Loucy (cell line): ENCODE results near the gene VDAC2.

Experiments
- H2AFZ ChIP-seq: fragments of 200-600 bp; sonication (generic); 2 replicates; pipeline ENCODE4 v1.6.0; 2016; ENCODE audit warnings: antibody characterized with exemption, mild to moderate bottlenecking, low read length, moderate library complexity
- H3F3A ChIP-seq: fragments of 200-600 bp; 2 replicates; pipeline ENCODE4 v1.6.0; 2016; ENCODE audit warnings: antibody characterized with exemption, low read depth, mild to moderate bottlenecking
- H3K27me3 ChIP-seq: fragments of 200-600 bp; sonication (generic); 2 replicates; pipeline ENCODE4 v1.6.1; 2014; ENCODE audit warnings: low read length, mild to moderate bottlenecking; ENCODE audit not compliant: insufficient read depth, poor library complexity, severe bottlenecking
- H3K36me3 ChIP-seq: fragments of 200-600 bp; sonication (generic); 2 replicates; pipeline ENCODE4 v1.6.1; 2016; ENCODE audit warnings: low read length; ENCODE audit not compliant: insufficient read depth
- H3K4me1 ChIP-seq: fragments of 200-600 bp; sonication (generic); 2 replicates; pipeline ENCODE4 v1.5.1; 2014; ENCODE audit warnings: low read length, mild to moderate bottlenecking; ENCODE audit not compliant: insufficient read depth, poor library complexity, severe bottlenecking
- H3K4me2 ChIP-seq: fragments of 200-600 bp; sonication (generic); 2 replicates; pipeline ENCODE4 v1.6.0; 2014; ENCODE audit warnings: antibody characterized with exemption, low read length, low read depth, mild to moderate bottlenecking; ENCODE audit not compliant: poor library complexity, severe bottlenecking
- H3K4me3 ChIP-seq: fragments of 200-600 bp; sonication (generic); 2 replicates; pipeline ENCODE4 v1.5.1; 2014; ENCODE audit warnings: low read length, mild to moderate bottlenecking, mixed read lengths; ENCODE audit not compliant: poor library complexity, severe bottlenecking
- H3K79me2 ChIP-seq: fragments of 200-600 bp; sonication (generic); 2 replicates; pipeline ENCODE4 v1.6.1; 2014; ENCODE audit warnings: low read length; ENCODE audit not compliant: insufficient read depth
- H3K9ac ChIP-seq: fragments of 200-600 bp; sonication (generic); 2 replicates; pipeline ENCODE4 v1.6.0; 2014; ENCODE audit warnings: mild to moderate bottlenecking, low read depth, low read length, moderate library complexity; ENCODE audit not compliant: poor library complexity, severe bottlenecking
- H3K9me2 ChIP-seq: fragments of 200-600 bp; sonication (generic); replicated peaks from 2 replicates; pipeline ENCODE4 v1.6.1; 2016; ENCODE audit warnings: low read depth, low read length, mixed read lengths
- H3K9me3 ChIP-seq: fragments of 200-600 bp; sonication (generic); 2 replicates; pipeline ENCODE4 v1.6.1; 2014; ENCODE audit warnings: mild to moderate bottlenecking, antibody characterized with exemption, low read length, low read depth; ENCODE audit not compliant: insufficient read depth
- H4K20me1 ChIP-seq: fragments of 200-600 bp; sonication (generic); 2 replicates; pipeline ENCODE4 v1.6.0; 2014; ENCODE audit warnings: antibody characterized with exemption, low read length, mild to moderate bottlenecking; ENCODE audit not compliant: insufficient read depth, poor library complexity, severe bottlenecking
- EZH2phosphoT487 ChIP-seq: fragments of 200-600 bp; IDR thresholded peaks from 2 replicates; pipeline ENCODE4 v1.6.1; 2018; ENCODE audit warnings: antibody characterized with exemption, mild to moderate bottlenecking, moderate library complexity, borderline replicate concordance
- TF ChIP-seq, protein P1 (sequence below): fragments of 200-600 bp; sonication (generic); conservative IDR thresholded peaks from 2 replicates; pipeline ENCODE4 v1.5.1; 2014; ENCODE audit warnings: mild to moderate bottlenecking, antibody characterized with exemption, low read length

Gene VDAC2

DNA sequence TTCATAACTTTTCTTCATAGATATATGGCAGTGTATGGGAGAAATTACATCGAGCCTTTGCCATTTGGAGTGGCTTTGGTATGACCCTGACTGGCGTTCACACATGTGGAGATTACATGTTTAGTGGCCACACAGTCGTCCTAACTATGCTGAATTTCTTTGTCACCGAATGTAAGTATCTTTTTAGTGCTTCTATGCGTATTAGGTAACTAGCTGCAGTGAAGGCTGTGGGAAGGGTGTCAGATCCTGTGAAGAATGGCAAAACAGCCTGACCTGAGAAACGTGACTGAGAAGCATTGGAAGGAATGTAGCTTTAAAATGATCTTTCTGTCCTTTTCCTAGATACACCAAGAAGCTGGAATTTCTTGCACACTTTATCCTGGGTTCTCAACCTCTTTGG lies 34.5 kb upstream of the VDAC2 start:
- H3K4me2 ChIP-seq = no peak overlapping the region
- H3K9me2 ChIP-seq = no peaks in the 10 kb centered on the region
- no peaks in the 10 kb centered on the region for H3F3A ChIP-seq
- peaks cover 32% of the 10 kb centered on the region; the same call in 1 of the 2 replicates for H3K36me3 ChIP-seq
- no peaks in the 10 kb centered on the region for H3K27me3 ChIP-seq
- H3K79me2 ChIP-seq = no peaks in the 10 kb centered on the region
- H3K4me1 ChIP-seq = no peaks in the 10 kb centered on the region
- H3K4me3 ChIP-seq = no peak overlapping the region
- no peaks in the 10 kb centered on the region for H3K9me3 ChIP-seq
- no peak overlapping the region for H2AFZ ChIP-seq
- no peaks in the 10 kb centered on the region for H4K20me1 ChIP-seq
- TF ChIP-seq, protein P1, sequence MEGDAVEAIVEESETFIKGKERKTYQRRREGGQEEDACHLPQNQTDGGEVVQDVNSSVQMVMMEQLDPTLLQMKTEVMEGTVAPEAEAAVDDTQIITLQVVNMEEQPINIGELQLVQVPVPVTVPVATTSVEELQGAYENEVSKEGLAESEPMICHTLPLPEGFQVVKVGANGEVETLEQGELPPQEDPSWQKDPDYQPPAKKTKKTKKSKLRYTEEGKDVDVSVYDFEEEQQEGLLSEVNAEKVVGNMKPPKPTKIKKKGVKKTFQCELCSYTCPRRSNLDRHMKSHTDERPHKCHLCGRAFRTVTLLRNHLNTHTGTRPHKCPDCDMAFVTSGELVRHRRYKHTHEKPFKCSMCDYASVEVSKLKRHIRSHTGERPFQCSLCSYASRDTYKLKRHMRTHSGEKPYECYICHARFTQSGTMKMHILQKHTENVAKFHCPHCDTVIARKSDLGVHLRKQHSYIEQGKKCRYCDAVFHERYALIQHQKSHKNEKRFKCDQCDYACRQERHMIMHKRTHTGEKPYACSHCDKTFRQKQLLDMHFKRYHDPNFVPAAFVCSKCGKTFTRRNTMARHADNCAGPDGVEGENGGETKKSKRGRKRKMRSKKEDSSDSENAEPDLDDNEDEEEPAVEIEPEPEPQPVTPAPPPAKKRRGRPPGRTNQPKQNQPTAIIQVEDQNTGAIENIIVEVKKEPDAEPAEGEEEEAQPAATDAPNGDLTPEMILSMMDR = no peak
- no peak for TF ChIP-seq EZH2phosphoT487
- H3K9ac ChIP-seq = no peak overlapping the region

DNA sequence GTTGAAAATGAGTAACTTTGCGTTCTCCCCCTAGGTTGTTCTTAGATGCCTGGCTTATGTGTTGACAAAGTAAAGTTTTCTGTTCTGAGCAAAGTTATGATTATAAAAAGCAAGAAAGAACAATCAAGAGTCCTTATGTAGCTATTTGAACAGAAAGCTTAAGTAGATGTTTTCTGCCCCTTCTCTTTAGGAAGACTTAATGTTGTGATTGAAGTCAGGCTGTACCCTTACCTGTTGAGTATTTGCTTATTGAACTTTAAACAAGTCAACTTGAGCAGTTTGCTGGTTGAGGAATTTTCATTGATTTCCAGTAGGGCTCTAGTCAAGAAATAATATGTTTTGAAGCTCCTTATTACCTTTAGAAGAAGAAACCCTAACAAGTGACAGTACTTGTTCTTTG lies 33.9 kb upstream of the VDAC2 start:
- H3K27me3 ChIP-seq = no peaks in the 10 kb centered on the region
- no peak overlapping the region for H3K4me3 ChIP-seq
- TF ChIP-seq, protein P1 = no peak
- TF ChIP-seq EZH2phosphoT487 = no peak
- no peaks in the 10 kb centered on the region for H3K9me3 ChIP-seq
- no peaks in the 10 kb centered on the region for H3K4me1 ChIP-seq
- no peaks in the 10 kb centered on the region for H4K20me1 ChIP-seq
- H3K9me2 ChIP-seq = no peaks in the 10 kb centered on the region
- H3K36me3 ChIP-seq = peaks cover 32% of the 10 kb centered on the region; the same call in 1 of the 2 replicates
- H3K4me2 ChIP-seq = no peak overlapping the region
- no peak overlapping the region for H3K9ac ChIP-seq
- H2AFZ ChIP-seq = no peak overlapping the region
- H3K79me2 ChIP-seq = no peaks in the 10 kb centered on the region
- no peaks in the 10 kb centered on the region for H3F3A ChIP-seq

DNA sequence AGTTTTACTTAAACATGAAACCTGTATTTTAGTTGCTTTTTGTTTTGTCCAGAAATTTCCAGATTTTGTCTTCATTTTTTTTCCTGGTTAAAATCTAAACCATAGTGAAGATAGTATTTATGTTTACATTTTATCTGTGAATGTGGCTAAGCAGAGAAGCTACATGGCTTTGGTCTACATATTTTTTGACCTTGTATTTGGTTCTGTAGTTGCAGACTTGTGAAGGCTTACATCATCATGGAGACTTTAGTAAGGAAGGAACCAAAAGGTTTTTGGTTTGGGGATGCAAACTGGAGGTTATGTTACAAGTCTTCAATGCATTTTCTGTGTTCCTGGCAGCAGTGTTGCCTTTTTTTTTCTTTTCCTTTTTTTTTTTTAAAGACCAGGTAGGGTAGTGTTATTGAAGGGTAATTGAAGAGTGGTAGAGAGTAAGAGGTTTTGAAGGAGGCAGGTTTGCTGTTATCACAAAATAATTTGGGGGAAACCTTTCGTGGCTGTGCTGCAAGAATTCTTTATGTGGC lies 30.9 kb upstream of the VDAC2 start:
- Histone ChIP-seq H3K9ac (no peak overlapping the region), H3K4me1 (no peaks in the 10 kb centered on the region), H3K36me3 (peaks cover 30% of the 10 kb centered on the region; the same call in 1 of the 2 replicates), H2AFZ (no peak overlapping the region), H3K4me3 (no peak overlapping the region), H3K27me3 (no peaks in the 10 kb centered on the region), H3K9me2 (no peaks in the 10 kb centered on the region), H3K4me2 (no peak overlapping the region), H3K79me2 (no peaks in the 10 kb centered on the region), H3K9me3 (no peaks in the 10 kb centered on the region), H4K20me1 (no peaks in the 10 kb centered on the region), H3F3A (no peaks in the 10 kb centered on the region)
- TF ChIP-seq, protein P1 = no peak
- no peak for TF ChIP-seq EZH2phosphoT487
